ENCODE data around the gene BRD4.

BRD4 gene

DNA sequence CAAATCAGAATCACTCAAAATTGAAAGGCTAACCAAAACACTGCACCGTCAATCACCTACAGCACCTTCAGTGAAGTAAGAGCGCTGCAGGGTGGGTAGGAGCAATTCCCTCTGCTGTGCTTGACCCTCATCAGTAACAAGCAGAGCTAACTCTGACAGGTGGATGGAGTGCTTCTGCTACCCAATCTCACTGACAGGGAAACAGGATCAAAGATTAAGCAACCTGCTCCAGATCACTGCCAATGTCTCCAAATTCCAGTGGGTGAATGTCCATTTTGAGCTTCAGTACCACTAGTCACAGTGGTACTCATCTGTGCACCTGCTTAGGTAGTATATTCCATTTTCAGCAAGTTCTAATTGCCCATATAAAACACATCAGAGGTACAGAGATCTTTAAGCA lies 25.2 kb downstream of the BRD4 start:
- DNase-seq, result no peak

DNA sequence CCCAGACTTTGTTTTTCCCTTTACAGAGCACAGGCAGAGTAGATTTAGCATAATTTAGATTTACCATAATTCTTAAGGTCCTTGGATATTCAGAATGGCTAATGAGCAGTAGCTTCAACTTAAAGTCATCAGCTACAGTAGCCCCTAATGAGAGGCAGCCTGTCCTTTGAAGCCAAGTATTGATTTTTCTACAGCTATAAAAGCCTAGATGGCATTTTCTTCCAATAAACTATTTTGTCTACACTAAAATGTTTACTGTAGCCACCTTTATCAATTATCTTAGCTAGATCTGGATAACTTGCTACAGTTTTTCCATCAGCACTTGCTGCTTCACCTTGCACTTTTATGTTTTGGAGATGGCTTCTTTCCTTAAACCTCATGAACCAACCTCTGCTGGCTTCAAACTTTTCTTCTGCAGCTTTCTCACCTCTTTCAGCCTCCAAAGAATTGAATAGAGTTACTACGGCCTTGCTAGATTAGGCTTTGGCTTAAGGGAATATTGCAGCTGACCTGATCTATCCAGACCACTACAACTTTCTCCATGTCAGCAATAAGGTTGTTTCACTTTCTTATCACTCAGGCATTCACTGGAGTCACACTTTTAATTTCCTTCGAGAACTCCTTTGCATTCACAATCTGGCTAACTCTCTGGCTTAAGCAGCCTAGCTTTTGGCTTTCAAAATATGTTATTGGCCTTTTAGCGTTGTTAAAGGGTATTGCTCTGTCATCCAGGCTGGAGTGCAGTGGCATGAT lies 26.6 kb downstream of the BRD4 start:
- no peak for DNase-seq

DNA sequence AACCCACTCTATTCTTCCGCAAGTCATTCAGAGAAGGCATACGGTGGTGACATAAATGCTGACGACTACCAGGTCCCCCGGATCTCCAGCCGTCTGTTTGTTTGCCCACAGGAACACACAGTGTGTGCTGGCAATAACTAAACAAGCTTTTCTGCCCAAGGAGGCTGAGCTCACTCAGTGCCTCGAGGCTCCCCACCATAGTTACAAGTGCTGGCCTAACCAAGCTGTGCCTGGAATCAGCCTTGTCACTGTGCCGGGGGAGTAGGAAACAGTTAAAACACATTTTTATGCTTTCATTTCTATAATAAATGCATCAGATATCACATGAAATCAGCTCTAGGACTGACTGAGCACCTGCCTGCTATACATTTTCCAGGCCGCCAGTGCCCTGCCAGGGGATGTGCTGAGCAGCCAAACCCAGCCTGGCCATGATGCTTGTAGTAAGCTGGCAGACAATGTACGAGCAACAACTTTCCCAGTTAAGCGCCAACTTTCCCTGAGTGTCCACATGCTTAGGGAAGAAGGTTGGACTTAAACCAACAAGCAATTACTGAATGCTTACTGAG lies 28.1 kb downstream of the BRD4 start:
- DNase-seq, result no peak

DNA sequence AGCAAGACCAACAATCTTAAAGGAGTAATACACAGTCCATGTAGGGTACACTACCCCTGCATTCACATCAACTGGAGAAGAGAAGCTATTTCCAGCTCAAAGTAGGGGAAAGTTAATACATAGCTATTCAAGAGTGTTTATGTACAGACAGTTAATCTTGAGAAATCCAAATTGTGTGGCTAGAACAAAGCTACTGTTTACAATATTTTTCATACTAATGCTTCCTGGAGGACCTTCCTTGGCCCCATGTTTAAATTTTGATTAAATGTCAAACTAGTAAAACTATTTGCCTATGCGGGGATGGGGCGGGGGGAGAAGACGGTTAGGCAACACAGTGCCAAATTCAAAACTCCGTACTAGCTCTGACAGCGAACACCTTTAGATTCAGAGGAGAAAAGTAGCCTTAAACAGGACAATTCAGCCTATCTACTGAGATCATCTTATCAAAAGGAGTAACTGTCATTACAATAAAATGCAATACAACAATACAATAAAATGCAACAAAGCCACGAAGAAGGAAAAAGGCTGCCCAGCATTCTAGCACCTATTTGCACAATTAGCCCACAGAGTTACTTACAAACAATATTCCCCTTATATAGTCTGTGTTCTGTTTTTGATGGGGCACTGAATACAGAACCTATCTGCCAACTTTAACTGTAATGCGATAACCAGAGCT lies 29.1 kb downstream of the BRD4 start:
- DNase-seq, result no peak

DNA sequence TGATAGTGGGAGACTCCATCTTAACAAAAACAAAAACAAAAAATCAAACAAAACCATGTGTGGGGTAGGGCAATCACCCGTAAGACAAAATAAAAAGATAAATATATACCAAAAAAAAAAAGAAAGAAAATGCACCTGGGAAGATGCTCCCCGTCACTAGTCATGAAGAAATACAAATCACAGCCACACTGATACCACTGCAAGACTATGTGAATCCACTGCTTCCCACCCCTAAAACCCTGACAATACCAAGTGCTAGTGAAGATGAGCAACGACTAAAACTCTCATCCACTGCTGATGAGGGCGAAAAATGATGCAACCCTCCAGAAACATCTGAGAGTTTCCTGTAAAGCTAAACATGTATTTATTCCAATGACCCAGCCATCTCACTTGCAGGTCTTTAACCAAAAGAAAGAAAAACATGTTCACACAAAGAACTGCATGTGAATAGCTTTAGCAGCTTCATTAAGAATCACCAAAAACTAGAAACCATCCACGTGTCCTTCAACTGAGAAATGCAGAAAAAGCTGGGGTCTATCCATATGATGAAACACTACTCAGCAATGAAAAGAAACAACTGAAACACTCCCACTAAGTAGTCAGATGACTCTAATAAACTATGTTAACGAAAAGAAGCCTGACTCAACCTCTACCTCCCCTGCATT lies 31.7 kb downstream of the BRD4 start:
- DNase-seq, result no peak

DNA sequence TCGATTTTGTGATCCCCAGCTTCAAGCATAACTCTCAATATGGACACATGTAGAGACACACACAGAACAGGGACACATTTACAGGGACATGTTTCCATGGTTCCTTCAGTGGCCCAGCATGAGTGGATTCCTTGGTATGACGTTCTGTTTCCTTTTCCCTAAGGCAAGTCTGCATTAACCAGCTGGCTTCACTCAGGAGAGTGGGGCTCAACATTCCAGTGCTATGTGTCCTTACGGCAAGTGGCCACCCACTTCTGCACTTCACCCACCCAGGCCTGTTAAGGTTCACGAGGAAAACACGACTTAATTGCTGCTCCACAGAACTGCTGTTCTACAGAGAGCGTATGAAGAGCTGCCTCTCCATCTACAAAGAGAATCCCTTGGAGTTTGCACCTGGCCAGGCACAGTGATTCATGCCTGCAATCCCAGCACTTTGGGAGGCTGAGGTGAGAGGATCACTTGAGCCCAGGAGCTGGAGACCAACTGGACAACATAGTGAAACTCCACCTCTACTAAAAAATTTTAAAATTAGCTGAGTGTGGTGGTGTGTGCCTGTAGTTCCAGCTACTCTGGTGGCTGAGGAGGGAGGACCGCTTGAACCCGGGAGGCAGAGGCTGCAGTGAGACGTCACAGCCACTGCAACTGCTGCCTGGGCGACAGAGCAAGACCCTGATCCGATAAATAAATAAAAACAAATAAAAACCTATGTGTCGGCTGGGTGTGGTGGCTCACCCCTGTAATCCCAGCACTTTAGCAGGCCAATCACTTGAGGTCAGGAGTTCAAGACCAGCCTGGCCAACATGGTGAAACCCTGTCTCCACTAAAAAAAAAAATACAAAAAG lies 32.5 kb downstream of the BRD4 start:
- no peak for DNase-seq

DNA sequence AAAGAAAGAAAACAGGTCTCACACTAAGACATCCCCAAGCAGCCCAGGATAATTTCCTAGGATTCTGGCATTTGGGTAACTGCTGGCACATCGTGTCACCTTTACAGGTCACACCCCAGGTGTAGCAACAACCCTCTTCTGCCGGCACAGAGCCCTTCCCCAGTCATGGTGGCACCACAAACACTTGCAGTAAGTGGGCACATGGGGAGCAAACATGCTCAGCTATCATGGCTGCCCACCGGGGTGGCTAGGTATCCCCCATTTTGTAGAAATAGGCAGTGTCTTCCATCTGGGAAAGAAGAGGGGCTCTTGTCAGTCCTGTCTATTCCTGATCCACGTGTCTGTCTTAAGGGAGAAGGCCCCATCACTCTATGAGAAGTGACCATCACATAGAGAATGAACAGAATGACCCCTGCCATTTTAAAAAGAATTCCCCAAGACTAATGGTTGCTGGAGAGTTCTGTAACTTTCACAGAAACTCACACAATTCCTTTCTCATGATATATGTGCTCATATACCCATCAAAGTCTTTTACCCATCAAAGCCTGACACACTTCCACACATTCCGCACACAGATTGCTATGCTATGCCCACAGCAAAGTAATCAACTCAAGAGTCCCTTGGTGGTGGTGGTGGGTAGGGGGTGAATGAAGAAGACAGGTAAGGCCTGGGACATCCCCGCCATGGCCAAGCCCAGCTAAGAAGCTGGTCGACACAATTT lies 33.3 kb downstream of the BRD4 start:
- no peak for DNase-seq

DNA sequence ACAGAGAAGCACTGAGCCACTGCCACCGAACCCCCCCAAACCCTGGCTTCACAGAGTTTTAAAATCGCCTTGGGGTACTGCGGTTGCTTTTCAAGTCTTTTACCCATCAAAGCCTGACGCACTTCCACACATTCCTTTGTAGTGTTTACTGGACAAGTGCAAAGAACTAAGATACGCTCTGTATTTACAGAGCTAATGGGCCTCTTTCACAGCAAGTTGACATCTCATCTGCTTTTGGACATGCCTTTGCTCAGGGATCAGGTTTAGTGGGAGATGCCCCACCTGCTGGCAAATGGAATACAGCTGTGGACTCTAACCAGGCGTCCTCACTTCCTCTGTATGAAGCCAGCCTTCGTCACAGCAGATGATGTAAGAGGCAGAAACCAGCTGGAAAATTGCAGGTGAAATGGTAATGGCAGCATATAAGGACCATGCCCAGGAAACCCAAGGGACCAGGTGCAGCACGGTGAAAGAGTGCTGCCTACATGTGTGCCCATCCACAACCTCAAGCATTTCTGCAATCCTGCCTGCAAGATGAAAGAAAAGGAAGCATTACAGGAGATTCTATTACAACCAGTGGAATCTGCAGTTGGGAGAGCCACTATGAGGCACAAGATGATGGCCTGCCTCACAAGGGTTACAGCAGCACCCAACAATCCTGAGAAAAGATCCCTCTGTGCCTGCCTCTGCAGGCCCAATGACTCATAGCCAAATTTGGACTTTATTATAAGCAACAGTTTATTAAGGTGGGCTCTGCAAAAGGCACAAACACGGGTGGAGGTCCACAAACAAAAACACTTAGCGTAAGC lies 34.7 kb downstream of the BRD4 start:
- DNase-seq, result peak; percentile 78

DNA sequence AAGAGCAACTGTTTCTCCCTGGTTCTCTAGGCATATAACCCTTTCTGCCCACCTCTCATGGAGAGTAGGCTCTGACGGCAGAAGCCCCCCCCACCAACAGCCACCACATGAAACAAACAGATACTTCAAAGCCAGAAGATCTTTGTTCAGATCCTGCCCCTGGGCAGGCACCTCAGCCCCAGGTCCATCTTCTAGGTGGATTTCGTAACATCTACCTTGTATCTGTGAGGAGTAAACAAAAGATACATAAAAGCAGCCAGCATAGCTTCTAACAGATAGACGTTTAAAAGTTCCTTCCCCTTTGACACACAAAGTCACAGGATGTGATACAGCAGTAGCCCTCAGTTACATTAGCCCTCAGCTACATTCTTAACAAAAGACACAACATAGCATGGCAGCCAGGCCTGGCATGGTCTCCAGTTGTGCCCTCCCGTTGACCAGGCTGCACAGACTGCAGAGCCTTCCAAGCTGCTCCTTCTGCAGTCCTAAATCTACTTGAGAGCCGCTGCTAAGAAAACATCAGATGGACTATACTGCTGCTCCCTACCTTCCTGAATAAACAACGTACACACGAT lies 35.4 kb downstream of the BRD4 start:
- DNase-seq, result no peak

DNA sequence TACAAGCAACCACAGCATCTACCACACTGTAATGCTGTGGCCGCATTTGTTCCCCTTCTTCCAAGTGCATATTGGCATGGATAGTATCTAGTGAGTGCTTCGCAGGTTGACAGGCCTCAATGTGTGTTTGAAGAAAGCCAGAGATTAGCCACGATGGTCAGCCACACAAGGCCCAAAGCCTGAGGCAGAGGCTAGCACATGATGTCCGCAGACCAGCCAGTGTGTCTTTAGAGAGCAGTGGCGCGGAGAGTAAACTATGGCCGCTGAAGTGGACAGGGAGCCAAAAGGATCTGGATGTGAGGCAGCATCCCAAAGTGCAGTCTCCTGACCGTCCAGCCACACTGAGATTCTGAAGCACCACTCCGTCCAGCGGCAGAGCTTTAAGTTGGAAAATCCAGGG lies 36.0 kb downstream of the BRD4 start:
- DNase-seq, result no peak

DNA sequence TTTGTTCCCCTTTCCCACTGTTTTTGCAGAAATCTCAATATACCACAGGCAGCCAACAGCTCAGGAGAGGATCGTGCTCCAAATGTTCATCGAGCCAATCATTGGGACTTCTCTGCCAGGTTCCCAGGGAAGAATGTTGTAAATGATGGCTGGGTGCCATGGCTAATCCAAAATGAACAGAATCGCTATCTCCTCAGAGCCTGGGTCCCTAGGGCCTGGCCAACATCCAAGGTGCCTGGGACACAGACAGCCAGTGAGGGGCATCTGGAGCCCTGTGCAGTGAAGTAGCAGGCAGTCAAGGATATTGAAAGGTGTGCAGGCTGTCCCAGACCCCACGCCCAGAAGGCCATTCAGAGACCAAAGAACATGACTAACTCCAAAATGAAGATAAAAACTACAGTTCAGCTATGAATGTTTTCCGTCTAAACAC lies 37.8 kb downstream of the BRD4 start:
- no peak for DNase-seq

DNA sequence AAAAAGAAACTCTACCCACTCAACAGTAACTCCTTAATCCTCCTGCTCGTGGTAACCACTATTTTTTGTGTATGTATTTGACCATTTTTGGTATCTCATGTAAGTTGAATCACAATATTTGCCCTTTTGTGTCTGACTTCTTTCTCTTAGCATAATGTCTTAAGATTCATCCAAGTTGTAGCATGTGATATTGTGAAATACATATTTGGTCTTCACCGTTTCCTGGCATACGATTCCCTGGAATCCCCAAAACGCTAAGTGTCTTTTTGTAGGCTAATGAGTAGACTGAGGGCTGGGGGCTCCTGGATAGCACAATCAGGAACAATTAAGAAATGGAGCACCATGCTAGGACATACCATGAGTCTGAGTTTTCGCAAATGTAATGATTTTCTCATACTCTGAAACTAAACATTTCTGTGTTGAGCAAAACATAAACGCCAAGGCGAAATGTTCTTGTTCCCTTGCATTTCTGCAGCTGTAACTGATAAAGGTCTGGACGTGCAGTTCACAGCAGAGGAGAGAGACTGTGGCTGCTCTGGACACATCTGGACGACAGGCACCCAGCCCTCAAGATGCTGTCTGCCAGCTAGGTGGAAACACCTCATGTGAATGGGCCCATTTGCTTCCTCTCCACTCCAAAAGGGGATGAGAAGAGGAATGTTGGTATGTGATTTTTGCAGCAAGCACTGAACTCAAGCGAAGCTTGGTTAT lies 38.4 kb downstream of the BRD4 start:
- no peak for DNase-seq

DNA sequence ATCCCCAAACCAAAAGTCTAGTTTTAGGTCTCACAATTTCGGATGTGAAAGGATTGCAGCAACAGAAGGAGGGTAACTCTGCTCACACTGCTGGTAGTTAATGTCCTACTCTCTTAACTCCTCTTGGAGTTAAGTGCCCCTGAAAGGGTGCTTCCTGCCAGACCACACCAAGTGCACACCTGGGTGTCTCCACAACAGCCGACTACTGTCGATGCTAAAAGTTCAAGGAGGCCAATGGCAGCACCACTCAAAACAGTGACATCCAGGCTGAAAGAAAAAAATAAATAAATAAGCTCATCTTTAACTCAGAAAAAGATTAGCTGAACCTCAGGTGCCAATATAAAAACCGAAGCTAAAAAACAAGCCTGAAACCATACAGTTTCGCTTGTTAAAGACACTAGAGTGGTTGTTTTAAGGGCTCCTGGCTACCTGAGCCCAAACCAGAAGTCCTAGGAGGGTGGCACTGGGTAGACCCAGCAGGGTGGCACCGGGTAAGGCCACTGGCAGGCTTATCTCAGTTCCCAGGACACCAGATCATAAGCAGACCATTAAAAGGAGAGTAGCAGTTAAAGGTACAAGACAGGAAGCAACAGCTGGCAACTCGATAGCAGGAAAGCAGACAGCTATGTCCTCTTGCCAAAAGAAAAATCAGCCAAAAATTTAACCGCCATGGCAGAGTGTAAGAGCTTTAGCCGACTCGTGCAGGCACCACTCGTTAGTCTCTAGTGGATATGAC lies 39.3 kb downstream of the BRD4 start:
- DNase-seq, result no peak

DNA sequence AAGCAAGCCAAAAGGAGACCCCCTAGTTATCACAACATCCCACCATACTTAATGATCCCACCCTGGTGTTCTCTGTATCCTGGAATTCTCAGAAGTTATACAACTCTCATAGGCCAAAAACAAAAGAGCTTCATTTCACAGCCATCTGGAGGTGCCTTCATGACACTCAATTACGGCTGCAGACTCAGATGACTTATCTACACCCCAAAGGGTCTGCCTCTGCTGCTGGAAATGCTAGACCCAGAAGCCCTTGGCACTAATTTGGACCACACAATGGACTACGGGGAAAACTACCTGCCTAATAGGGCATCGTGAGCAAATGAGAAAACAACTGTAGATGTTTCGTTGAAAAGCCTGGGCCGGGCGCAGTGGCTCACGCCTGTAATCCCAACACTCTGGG lies 40.2 kb downstream of the BRD4 start:
- no peak for DNase-seq

DNA sequence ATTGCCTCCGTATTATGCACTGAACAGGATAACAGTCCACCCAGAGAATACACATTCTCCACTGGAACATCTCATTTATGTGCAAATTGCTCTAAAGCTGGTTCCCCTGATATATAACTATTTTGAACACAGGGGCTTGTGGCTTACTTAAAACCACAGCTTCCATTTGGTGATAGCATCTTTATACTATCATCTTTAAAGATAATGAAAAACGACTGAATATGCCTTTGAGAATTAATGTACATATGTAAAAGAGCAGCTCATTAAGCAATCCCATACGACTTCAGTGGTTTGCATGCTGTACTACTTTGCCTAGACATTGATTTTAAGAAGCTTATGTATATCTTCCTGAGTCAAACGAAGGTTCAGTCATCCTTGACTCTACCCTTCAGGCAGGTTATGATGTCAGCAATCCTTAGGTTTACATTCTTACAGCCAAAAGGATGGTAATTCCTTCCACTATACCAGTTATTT lies 40.8 kb downstream of the BRD4 start:
- DNase-seq, result no peak

DNA sequence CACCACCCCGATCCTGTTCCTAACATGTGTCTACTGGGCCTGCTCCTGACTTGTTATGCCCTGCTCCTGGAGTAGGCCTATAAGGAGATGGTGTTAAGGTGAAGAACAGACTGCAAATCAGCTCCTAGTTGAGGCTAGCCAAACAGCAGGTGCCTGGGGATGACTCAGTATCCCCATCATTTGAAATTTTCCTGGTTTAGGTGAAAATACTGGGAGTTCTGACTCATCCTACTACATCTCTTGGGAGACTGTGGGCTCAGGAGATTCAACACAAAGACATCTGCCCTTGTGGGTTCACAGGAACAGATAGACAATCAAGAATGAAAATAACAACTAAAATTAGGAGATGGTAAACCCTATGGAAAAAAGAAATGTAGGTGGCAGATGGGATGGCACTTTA lies 41.2 kb downstream of the BRD4 start:
- no peak for DNase-seq

DNA sequence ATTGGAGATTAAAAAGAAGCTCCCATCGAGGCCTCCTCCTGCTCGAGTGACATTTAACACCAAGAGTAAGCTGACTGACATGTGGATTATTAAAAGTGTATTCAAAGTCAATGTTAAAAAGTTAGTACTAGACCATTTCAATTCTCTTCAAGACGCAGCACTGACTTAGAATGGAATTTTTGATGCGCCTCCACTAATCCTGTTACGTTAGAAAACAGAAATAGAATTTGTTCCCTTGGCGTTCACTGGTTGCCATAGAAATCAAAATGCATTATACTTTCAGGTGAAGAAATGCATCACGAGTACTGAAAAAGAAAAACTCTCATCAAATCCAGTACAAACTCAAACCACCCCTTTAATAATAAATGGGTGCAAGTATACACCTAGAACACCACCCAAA lies 42.2 kb downstream of the BRD4 start:
- no peak for DNase-seq

DNA sequence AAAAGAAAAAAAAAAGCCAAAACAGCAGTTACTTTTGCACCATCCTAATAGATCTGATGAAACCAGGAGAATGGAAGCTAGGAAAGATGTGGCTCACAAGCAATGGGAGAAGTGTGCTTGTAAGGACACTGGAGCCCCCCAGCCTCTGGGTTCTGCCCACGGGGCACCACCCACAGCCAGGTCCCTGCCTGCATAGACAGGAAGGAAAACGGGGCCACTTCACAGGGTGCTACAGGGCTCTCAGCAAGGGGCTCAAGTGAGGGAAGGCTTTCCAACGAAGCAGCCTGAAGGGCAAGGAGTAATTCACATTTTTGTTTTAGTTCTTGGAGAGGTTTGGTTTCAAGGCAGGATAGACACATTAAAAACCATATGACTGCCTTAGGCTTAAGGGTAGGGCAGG lies 42.7 kb downstream of the BRD4 start:
- no peak for DNase-seq

Measured in NCI-H1436 (cell line).